GM12875 (cell line): ENCODE results near the gene C9orf78.

Source experiments
- H3K4me3 ChIP-seq: one replicate; pipeline ENCODE4 v1.5.1; 2011; ENCODE audit warnings: low read depth, low read length, control low read depth
- TF ChIP-seq, protein P1 (sequence below): IDR thresholded peaks from 2 replicates; pipeline ENCODE4 v1.5.1; 2011; ENCODE audit warnings: low read depth, mild to moderate bottlenecking, control low read depth, inconsistent platforms, low read length, moderate library complexity, borderline replicate concordance; ENCODE audit not compliant: insufficient read depth

C9orf78 gene

DNA sequence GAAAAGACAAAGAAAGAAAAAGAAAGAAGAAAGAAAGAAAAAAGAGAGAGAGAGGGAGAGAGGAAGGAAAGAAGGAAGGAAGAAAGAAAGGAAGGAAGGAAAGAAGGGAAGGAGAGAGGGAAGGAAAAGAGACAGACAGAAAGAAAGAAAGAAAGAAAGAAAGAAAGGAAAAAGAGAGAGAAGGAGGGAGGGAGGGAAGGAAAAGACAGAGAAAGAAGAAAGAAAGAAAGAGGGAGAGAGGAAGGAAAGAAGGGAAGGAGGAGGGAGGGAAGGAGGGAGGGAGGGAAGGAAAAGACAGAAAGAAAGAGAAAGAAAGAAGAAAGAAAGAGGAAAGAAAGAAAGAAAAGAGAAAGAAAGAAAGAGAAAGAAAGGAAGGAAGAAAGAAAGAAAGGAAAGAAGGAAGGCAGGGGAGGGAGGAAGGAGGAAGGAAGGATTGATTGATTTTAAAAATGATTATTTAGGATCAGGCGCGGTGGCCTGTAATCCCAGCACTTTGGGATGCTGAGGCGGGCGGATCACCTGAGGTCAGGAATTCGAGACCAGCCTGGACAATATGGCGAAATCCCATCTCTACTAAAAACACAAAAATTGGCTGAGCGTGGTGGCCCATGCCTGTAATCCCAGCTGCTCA, 55.4 kb downstream of the C9orf78 start:
- TF ChIP-seq, protein P1, sequence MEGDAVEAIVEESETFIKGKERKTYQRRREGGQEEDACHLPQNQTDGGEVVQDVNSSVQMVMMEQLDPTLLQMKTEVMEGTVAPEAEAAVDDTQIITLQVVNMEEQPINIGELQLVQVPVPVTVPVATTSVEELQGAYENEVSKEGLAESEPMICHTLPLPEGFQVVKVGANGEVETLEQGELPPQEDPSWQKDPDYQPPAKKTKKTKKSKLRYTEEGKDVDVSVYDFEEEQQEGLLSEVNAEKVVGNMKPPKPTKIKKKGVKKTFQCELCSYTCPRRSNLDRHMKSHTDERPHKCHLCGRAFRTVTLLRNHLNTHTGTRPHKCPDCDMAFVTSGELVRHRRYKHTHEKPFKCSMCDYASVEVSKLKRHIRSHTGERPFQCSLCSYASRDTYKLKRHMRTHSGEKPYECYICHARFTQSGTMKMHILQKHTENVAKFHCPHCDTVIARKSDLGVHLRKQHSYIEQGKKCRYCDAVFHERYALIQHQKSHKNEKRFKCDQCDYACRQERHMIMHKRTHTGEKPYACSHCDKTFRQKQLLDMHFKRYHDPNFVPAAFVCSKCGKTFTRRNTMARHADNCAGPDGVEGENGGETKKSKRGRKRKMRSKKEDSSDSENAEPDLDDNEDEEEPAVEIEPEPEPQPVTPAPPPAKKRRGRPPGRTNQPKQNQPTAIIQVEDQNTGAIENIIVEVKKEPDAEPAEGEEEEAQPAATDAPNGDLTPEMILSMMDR = no peak
- no peak overlapping the region for H3K4me3 ChIP-seq

DNA sequence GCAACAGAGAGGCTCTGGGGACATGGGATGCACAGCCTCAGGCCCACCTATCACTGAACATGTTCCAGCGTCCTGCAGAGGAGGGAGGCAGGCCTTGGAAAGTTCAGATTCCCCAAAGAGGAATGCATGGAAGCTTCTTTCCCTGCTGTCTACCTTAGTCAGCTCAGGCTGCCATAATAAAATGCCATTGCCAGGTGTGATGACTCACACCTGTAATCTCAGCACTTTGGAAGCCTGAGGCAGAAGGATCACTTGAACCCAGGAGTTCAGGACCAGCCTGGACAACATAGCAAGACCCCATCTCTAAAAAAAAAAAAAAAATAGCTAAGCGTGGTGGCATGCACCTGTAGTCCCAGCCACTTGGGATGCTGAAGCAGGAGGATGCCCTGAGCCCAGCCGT, 56.6 kb downstream of the C9orf78 start:
- H3K4me3 ChIP-seq = no peak overlapping the region
- TF ChIP-seq, protein P1 = no peak

DNA sequence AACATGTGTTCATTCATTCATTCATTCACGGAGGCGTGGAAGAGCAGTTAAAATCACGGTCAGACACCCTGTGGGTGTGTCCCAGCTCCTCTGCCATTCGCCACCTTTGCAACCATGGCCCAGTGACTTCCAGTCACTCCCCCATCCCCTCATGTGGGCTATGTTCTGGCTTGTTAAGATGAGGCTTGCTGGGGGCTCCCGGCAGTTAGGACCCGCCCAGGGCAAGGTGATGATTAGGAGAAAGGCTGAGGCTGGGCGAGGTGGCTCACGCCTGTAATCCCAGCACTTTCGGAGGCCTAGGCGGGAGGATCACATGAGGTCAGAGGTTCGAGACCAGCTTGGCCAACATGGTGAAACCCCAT, 57.3 kb downstream of the C9orf78 start:
- no peak overlapping the region for H3K4me3 ChIP-seq

More for the DNA sequence above, 57.3 kb downstream of the C9orf78 start:
- TF ChIP-seq, protein P1 = no peak
